Adrenal gland (tissue), 12 donors: ENCODE data around the gene MYZAP. TPM values are rescaled to one million over a fixed set of nuclear protein-coding genes. Genes with fewer than 3 reads are reported as not detected.
"Not testable (repeated sequence)": the region's sequence is repeated elsewhere in the genome, so short reads cannot be mapped to it uniquely, and the experiment has no call there.

Source experiments
- DNase-seq, 7 donors: peaks; one replicate each; pipeline ENCODE4 v3.0.0-alpha.2; 2019 to 2020
- H3K27ac ChIP-seq, 5 donors: fragments of 200-600 bp; sonication (generic) in 4 of 5; 1 replicate in 3 of 5; 2 replicates in 2 of 5; pipeline versions ENCODE4 v1.5.1 to v1.8.0; 2016 to 2020; ENCODE audit warnings: mild to moderate bottlenecking in 1 of 5
- H3K27me3 ChIP-seq: fragments of 200-600 bp; 2 replicates; pipeline ENCODE4 v1.8.0; 2021
- H3K36me3 ChIP-seq, 2 donors: fragments of 200-600 bp; replicated peaks in 1 of 2; 1 replicate in 1 of 2; 2 replicates in 1 of 2; pipeline versions ENCODE4 v1.5.1 to v1.8.0; 2018 to 2022
- H3K4me1 ChIP-seq, 2 donors: fragments of 200-600 bp; replicated peaks in 1 of 2; 1 replicate in 1 of 2; 2 replicates in 1 of 2; pipeline versions ENCODE4 v1.5.1 to v1.8.0; 2018 to 2021
- H3K4me3 ChIP-seq, 4 donors: fragments of 200-600 bp; sonication (generic) in 3 of 4; one replicate each; pipeline ENCODE4 v1.5.1; 2016 to 2018
- H3K9me3 ChIP-seq, 3 donors: fragments of 200-600 bp; sonication (generic) in 1 of 3; replicated peaks in 1 of 3; 1 replicate in 2 of 3; 2 replicates in 1 of 3; pipeline versions ENCODE4 v1.5.1 to v1.8.0; 2016 to 2021
- CTCF ChIP-seq, 6 experiments: fragments of 450-650 bp in 4 of 6; fragments of 200-600 bp in 2 of 6; sonication (generic) in 1 of 6; IDR thresholded peaks; 1 replicate in 5 of 6; 2 replicates in 1 of 6; pipeline versions ENCODE4 v1.5.1 to v1.8.0; 2016 to 2021; ENCODE audit warnings: antibody characterized with exemption in 6 of 6, mild to moderate bottlenecking in 2 of 6, moderate library complexity in 1 of 6
- POLR2A ChIP-seq, 2 donors: fragments of 450-650 bp; IDR thresholded peaks; one replicate each; pipeline ENCODE4 v1.6.1; 2017; ENCODE audit warnings: antibody characterized with exemption in 2 of 2, mild to moderate bottlenecking in 2 of 2, moderate library complexity in 1 of 2
- WGBS, 4 donors: extraction: QIAGEN DNeasy Blood & Tissue Kit in 2 of 4; methylation state at CpG; one replicate each; pipeline versions ENCODE4 v1.1.5 to v1.1.7; 2013 to 2017; 5-methylcytosine and 5-hydroxymethylcytosine counted together
- intact Hi-C, 2 donors: fragments of 100-400 bp; cut with DNase I; formaldehyde crosslinking; loops; one replicate each; pipeline versions ENCODE4 v1.14.1 to v1.15.0; 2022 to 2023
- polyA plus RNA-seq, 3 donors: library from polyadenylated mRNA; stranded (reverse); fragments of 200-250 nt in 2 of 3; fragments of 350-450 nt in 1 of 3; fragmentation: Illumina TruSeq in 1 of 3; extraction: RNeasy Lipid Tissue Mini Kit (QIAGEN cat#74804) in 1 of 3; gene quantifications; one replicate each; pipeline ENCODE4 v1.2.3, GENCODE V29; 2013 to 2014
- total RNA-seq, 9 donors: library from RNA; depleted of rRNA in 4 of 9; stranded (reverse); fragments of >200 nt in 4 of 9; fragments of 120-200 nt in 1 of 9; fragmentation: NEBNext Ultra II Directional in 1 of 9; extraction: Animal tissue kit (Norgen Biotek cat#: 25700) in 1 of 9; gene quantifications; one replicate each; pipeline versions ENCODE4 v1.1.0 to v1.2.4, GENCODE V29; 2013 to 2023
- donor health status: healthy with polysubstance abuse.
- donor health status: Bipolar disorder and iron deficiency.
- donor health status: DM: yes; HTN: yes; CAD: no.
- donor health status: DM: no; HTN: no; CAD: no.
- donor health status: DM: no; HTN: no; CAD: no.
- donor health status: DM: yes; HTN: yes; CAD: no.

MYZAP gene
- total and polyA plus RNA-seq, 12 donors: 21.4 to 176 (median 70.6) TPM

- 26 to 40% (median 33%) methylated on average over 3 of the region's 3 CpGs for WGBS, 4 donors
- intact Hi-C loops: loop anchor here in 1 of 2 donors (5.0 kb wide), 1 partner anchor 50 kb away; no protein-coding TSS in a partner anchor
- Histone ChIP-seq H3K27me3 (no peaks in the 10 kb centered on the region), H3K4me1 (peaks cover 27 to 56% of the 10 kb centered on the region in 2 donors), H3K4me3 (no peak overlapping the region), H3K36me3 (no peaks in the 10 kb centered on the region), H3K27ac (peak overlapping the region in 4 of 5 donors; percentile 49 to 90 (median 82)), H3K9me3 (no peaks in the 10 kb centered on the region)
- DNase-seq: peak; percentile 55 to 83 (median 79)
- TF ChIP-seq POLR2A (IDR thresholded peaks at IDR 0.05): no peak
- peak in 5 of 6 experiments; percentile 46 to 69 (median 61) for TF ChIP-seq CTCF (IDR thresholded peaks at IDR 0.05)
These were observed 20.2 kb downstream of the MYZAP start for GRCh38 chr15:57611938-57612337.

- H3K27me3 ChIP-seq: no peaks in the 10 kb centered on the region
- H3K27ac ChIP-seq: no peak overlapping the region
- H3K4me3 ChIP-seq: no peak overlapping the region
- no peaks in the 10 kb centered on the region for H3K9me3 ChIP-seq
- peaks cover 15 to 33% of the 10 kb centered on the region in 2 donors for H3K4me1 ChIP-seq
- peaks cover 0 to 10% of the 10 kb centered on the region in 2 donors for H3K36me3 ChIP-seq
- DNase-seq: no peak
- TF ChIP-seq POLR2A (IDR thresholded peaks at IDR 0.05) (no peak), CTCF (IDR thresholded peaks at IDR 0.05) (no peak)
- intact Hi-C loops: loop anchor here in 1 of 2 donors (5.0 kb wide), 1 partner anchor 52 kb away; no protein-coding TSS in a partner anchor
- WGBS, 4 donors: 74 to 94% (median 80%) methylated on average over 7 of the region's 7 CpGs
These were observed 22.5 kb downstream of the MYZAP start for GRCh38 chr15:57614241-57614640.

GRCh38 chr15:57615951-57616496 lies 24.3 kb downstream of the MYZAP start:
- intact Hi-C loops, H3K27ac ChIP-seq, DNase-seq, H3K9me3 ChIP-seq, H3K4me3 ChIP-seq, H3K36me3 ChIP-seq, H3K27me3 ChIP-seq: not testable (repeated sequence)
- peaks cover 7 to 15% of the 10 kb centered on the region in 2 donors for H3K4me1 ChIP-seq
- 89 to 90% (median 90%) methylated on average over 8 of the region's 8 CpGs for WGBS, 4 donors

GRCh38 chr15:57618325-57618724 lies 26.6 kb downstream of the MYZAP start:
- 93 to 100% (median 95%) methylated on average over 1 of the region's 1 CpG for WGBS, 4 donors

More at GRCh38 chr15:57618325-57618724, 26.6 kb downstream of the MYZAP start:
- Histone ChIP-seq H3K27me3 (no peaks in the 10 kb centered on the region), H3K27ac (no peak overlapping the region), H3K36me3 (peaks cover 0 to 16% of the 10 kb centered on the region in 2 donors), H3K9me3 (no peaks in the 10 kb centered on the region), H3K4me1 (no peaks in the 10 kb centered on the region), H3K4me3 (no peak overlapping the region)
- DNase-seq: no peak
- no peak for TF ChIP-seq POLR2A (IDR thresholded peaks at IDR 0.05)
- TF ChIP-seq CTCF (IDR thresholded peaks at IDR 0.05): no peak
- intact Hi-C loops: no loop called here
